Uterus (tissue), 4 donors: ENCODE data around the gene ZNF350. TPM values are rescaled to one million over a fixed set of nuclear protein-coding genes. Genes with fewer than 3 reads are reported as not detected.

Source experiments
- DNase-seq, 2 donors: peaks; one replicate each; pipeline ENCODE4 v3.0.0-alpha.2; 2019 to 2020
- H3K27ac ChIP-seq, 2 donors: fragments of 200-600 bp; sonication (generic); 1 replicate in 1 of 2; 2 replicates in 1 of 2; pipeline ENCODE4 v1.5.1; 2016 to 2018
- H3K27me3 ChIP-seq, 2 donors: fragments of 200-600 bp; sonication (generic); one replicate each; pipeline ENCODE4 v1.5.1; 2018 to 2019; ENCODE audit warnings: control low read depth in 1 of 2
- H3K36me3 ChIP-seq, 2 donors: fragments of 200-600 bp; sonication (generic); one replicate each; pipeline ENCODE4 v1.5.1; 2019; ENCODE audit warnings: control low read depth in 1 of 2
- H3K4me1 ChIP-seq, 2 donors: fragments of 200-600 bp; sonication (generic); one replicate each; pipeline ENCODE4 v1.5.1; 2018 to 2019; ENCODE audit warnings: control low read depth in 1 of 2
- H3K4me3 ChIP-seq, 2 donors: fragments of 200-600 bp; sonication (generic); 1 replicate in 1 of 2; 2 replicates in 1 of 2; pipeline ENCODE4 v1.5.1; 2018 to 2019; ENCODE audit warnings: mild to moderate bottlenecking in 1 of 2
- H3K9me3 ChIP-seq, 2 donors: fragments of 200-600 bp; sonication (generic); one replicate each; pipeline ENCODE4 v1.5.1; 2019; ENCODE audit warnings: control low read depth in 1 of 2
- CTCF ChIP-seq, 4 experiments: fragments of 200-600 bp in 2 of 4; fragments of 450-650 bp in 2 of 4; sonication (generic) in 2 of 4; IDR thresholded peaks; one replicate each; pipeline ENCODE4 v1.5.1; 2016 to 2019; ENCODE audit warnings: antibody characterized with exemption in 4 of 4, mild to moderate bottlenecking in 2 of 4, moderate library complexity in 1 of 4
- POLR2A ChIP-seq, 2 donors: fragments of 450-650 bp; IDR thresholded peaks; one replicate each; pipeline ENCODE4 v1.6.1; 2016; ENCODE audit warnings: antibody characterized with exemption in 2 of 2, mild to moderate bottlenecking in 1 of 2, moderate library complexity in 1 of 2
- intact Hi-C: fragments of 100-400 bp; cut with DNase I; formaldehyde crosslinking; loops from one replicate; pipeline ENCODE4 v1.15.1; 2023; ENCODE audit warnings: low total_unique reads
- total RNA-seq, 4 donors: library from RNA; depleted of rRNA in 3 of 4; stranded (reverse); fragments of >200 nt in 3 of 4; gene quantifications; one replicate each; pipeline versions ENCODE4 v1.1.0 to v1.2.4, GENCODE V29; 2014 to 2023
- donor health status: DM: yes; HTN: yes; CAD: no.

The ZNF350 gene
- total RNA-seq, 4 donors from 2014 or later: 2.3 to 28.0 (median 15.1) TPM

- no peaks in the 10 kb centered on the region for H3K36me3 ChIP-seq
- intact Hi-C loops: no loop called here
- no peak overlapping the region for H3K4me3 ChIP-seq
- H3K9me3 ChIP-seq: peaks cover 0 to 25% of the 10 kb centered on the region in 2 donors
- DNase-seq: no peak
- H3K27me3 ChIP-seq: no peaks in the 10 kb centered on the region
- TF ChIP-seq CTCF (IDR thresholded peaks at IDR 0.05) (no peak), POLR2A (IDR thresholded peaks at IDR 0.05) (no peak)
- no peak overlapping the region for H3K27ac ChIP-seq
- no peaks in the 10 kb centered on the region for H3K4me1 ChIP-seq
These were observed 54.7 kb downstream of the ZNF350 start for GRCh38 chr19:51931921-51932320.

GRCh38 chr19:51927859-51928258 lies 58.8 kb downstream of the ZNF350 start:
- Histone ChIP-seq H3K4me1 (no peaks in the 10 kb centered on the region), H3K27me3 (no peaks in the 10 kb centered on the region), H3K27ac (peak overlapping the region in 1 of 2 donors; percentile 87), H3K36me3 (no peaks in the 10 kb centered on the region), H3K9me3 (peaks cover 0 to 5% of the 10 kb centered on the region in 2 donors), H3K4me3 (peak overlapping the region; percentile 75 to 79)
- no peak for TF ChIP-seq POLR2A (IDR thresholded peaks at IDR 0.05)
- TF ChIP-seq CTCF (IDR thresholded peaks at IDR 0.05): no peak
- DNase-seq: no peak
- intact Hi-C loops: no loop called here

- Histone ChIP-seq H3K27me3 (no peaks in the 10 kb centered on the region), H3K4me3 (peak within 1 kb of the TSS; percentile 75 to 79), H3K9me3 (peaks cover 0 to 9% of the 10 kb centered on the region in 2 donors), H3K27ac (peak within 1 kb of the TSS; percentile 80 to 87), H3K36me3 (no peaks in the 10 kb centered on the region), H3K4me1 (no peaks in the 10 kb centered on the region)
- DNase-seq: peak; percentile 84 to 88
- intact Hi-C loops: no loop called here
- TF ChIP-seq CTCF (IDR thresholded peaks at IDR 0.05) (peak; percentile 11 to 33 (median 18)), POLR2A (IDR thresholded peaks at IDR 0.05) (no peak)
These were observed 59.6 kb downstream of the ZNF350 start, which contains the start of gene ZNF613 for GRCh38 chr19:51926784-51927741. ZNF613 (plus strand) TSS chr19:51927472; CDS start chr19:51936221, 8,749 bp downstream.

- Histone ChIP-seq H3K27me3 (no peaks in the 10 kb centered on the region), H3K4me1 (no peaks in the 10 kb centered on the region), H3K36me3 (no peaks in the 10 kb centered on the region), H3K27ac (peak overlapping the region; percentile 80 to 87), H3K4me3 (peak overlapping the region; percentile 75 to 79), H3K9me3 (peaks cover 0 to 14% of the 10 kb centered on the region in 2 donors)
- TF ChIP-seq POLR2A (IDR thresholded peaks at IDR 0.05) (no peak), CTCF (IDR thresholded peaks at IDR 0.05) (no peak)
- intact Hi-C loops: no loop called here
- no peak for DNase-seq
These were observed 60.2 kb downstream of the ZNF350 start for GRCh38 chr19:51926426-51926783.

GRCh38 chr19:51921949-51922348 lies 64.7 kb downstream of the ZNF350 start:
- intact Hi-C loops: no loop called here
- DNase-seq: no peak
- Histone ChIP-seq H3K27ac (no peak overlapping the region), H3K9me3 (peaks cover 0 to 14% of the 10 kb centered on the region in 2 donors), H3K27me3 (no peaks in the 10 kb centered on the region), H3K4me3 (no peak overlapping the region), H3K36me3 (no peaks in the 10 kb centered on the region), H3K4me1 (no peaks in the 10 kb centered on the region)
- no peak for TF ChIP-seq POLR2A (IDR thresholded peaks at IDR 0.05)
- TF ChIP-seq CTCF (IDR thresholded peaks at IDR 0.05): no peak
